ENCODE data around the gene SPSB1.
"Not testable (repeated sequence)": the region's sequence is repeated elsewhere in the genome, so short reads cannot be mapped to it uniquely, and the experiment has no call there.

The SPSB1 gene

DNA sequence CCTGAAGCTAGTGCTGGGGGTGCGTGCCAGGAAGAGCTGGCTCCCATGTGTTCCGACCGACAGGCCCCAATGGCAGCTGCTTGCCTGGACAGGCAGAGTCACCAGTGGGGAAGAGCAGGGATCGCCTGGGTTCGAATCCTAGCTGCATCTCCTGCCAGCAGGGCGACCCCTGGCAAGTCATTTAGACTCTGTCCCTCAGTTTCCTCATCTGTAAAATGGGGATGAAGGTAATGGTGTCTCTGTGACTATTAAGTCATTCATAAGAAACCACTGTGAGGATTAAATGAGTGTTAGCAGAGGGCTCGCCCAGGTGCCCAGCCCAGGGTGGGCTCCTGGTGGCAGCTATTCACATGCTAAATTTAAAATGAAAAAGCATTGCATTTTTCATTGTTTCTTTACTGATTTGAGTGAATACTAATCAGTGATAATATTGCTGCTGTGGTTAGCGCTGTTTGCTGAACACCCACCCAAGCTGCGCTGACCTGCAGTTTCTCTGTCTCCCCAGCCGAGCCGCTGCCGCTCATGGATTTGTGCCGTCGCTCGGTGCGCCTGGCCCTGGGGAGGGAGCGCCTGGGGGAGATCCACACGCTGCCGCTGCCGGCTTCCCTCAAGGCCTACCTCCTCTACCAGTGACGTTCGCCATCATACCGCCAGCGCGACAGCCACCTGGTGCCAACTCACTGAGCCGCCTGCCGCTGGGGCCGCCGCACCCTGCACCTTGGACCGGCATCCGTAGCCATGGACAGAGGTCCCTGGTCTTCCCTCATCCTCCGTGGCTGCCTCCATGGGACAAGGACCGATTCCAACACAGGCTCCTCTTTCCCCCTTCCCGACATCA lies 74.5 kb downstream of the SPSB1 start:
- no peak for DNase-seq (ENCODE audit: low spot score)

GRCh38 chr1:9367806-9368205 lies 75.1 kb downstream of the SPSB1 start:
- no peak for DNase-seq (ENCODE audit: low spot score)

GRCh38 chr1:9368356-9368755 lies 75.7 kb downstream of the SPSB1 start:
- DNase-seq (ENCODE audit: low spot score) = no peak

DNA sequence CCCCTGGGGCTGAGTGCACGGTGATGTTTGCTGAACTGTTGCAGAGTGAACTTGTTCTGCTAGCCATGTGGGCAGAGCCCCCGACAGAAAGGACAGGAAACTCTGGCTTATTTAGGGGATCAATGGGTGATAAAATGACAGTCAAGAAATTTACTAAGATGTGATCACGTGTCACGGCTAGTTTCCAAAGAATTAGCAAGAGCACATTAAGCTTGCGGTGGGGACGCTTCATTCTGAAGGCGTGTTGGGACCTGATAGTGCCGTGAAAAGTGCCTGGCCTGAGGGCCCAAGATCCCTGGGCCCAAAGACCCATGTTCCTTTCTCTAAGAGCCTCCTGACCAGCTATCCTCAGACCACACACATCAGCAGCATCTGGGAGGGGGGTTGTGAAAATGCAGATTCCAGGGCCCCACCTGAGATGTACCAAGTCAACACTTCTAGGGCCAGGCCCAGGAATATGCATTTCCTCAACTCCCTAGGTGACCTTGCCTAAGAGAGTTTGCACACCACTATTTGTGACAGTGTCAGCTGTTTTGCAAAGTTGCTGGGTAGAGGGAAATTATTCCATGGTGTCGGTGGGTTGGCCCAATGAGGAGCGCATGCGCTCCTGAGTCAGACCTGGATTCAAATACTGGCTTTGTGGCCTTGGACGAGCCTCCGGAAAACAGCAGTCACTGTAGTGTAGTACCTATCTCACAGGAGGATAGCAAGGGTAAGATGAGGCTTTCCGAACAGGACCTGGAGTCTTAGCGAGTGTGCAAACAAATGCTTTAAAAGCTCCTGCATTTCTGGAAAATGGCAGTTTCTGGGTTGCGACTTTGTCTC lies 77.5 kb downstream of the SPSB1 start:
- DNase-seq (ENCODE audit: low spot score) = no peak

DNA sequence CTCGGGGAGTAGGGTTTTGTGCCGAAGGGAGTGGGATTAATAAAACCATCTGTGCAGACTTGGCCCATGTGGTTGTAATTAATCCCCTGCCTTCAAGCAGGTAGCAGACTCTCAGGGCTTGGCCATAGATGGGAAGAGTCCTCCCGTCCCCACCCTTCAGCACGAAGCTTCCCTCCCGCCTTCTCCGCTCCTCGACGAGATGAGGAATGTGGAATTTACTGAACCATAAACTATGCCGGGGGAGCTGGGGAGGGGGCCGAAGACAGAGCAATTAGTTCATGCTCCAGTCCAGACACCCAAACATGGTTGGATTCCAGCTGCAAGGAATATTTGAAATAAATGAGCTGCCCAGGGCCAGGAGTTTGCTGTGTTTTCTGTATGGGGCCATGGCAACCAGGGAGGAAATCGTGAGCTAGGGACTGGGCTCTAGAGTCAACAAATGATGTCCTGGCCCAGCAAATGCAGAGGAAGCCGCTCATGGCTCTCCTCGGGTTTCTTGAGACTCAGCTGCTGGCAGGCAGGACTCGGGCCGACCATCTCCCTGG lies 78.8 kb downstream of the SPSB1 start:
- peak; percentile 43 for DNase-seq (ENCODE audit: low spot score)

GRCh38 chr1:9371951-9372350 lies 79.3 kb downstream of the SPSB1 start:
- no peak for DNase-seq (ENCODE audit: low spot score)

DNA sequence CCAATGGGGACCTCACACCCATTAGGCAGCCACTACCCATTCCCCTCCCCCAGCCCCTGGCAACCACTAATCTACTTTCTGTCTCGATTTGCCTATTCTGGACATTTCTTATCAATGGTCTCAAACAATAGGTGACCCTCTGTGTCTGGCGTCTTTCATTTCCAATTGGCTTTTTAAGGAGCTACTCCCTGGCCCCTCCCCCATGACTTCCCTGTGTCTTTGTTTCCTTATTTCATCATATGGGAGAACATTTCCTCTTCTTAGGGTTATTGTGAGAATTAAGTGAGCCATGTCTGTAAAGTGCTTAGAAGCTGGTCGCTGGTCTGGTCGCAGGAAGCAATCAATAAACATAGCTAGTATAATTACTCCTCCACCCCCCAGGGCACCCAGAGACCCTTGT lies 80.9 kb downstream of the SPSB1 start:
- no peak for DNase-seq (ENCODE audit: low spot score)

- no peak for DNase-seq (ENCODE audit: low spot score)
Observed at GRCh38 chr1:9374748-9375341, 82.2 kb downstream of the SPSB1 start.

- DNase-seq (ENCODE audit: low spot score) = no peak
Observed at GRCh38 chr1:9375912-9376311, 83.2 kb downstream of the SPSB1 start.

GRCh38 chr1:9376430-9376829 lies 83.7 kb downstream of the SPSB1 start:
- no peak for DNase-seq (ENCODE audit: low spot score)

DNA sequence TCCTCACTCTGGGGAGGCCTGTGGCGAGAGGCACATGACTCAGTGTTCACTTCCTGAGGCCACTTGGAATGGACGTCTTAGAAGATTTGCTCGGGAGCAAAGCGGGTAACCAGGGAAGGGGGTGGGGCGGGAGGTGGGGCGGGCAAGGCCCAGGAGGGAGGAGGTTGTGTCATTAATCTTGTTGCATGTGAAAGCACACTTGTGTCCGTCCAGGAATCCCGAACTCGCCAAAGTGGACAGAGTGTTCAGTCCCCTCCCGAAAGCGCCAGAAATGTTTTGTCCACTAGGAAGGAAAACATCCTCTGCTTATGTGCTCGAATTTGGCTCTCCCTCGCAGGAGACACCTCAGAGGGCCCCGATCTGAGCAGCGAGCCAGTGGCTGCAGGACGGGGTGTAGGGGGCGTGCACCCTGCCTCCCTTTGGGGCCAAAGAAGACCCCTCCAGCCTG lies 84.2 kb downstream of the SPSB1 start:
- DNase-seq (ENCODE audit: low spot score) = no peak

DNA sequence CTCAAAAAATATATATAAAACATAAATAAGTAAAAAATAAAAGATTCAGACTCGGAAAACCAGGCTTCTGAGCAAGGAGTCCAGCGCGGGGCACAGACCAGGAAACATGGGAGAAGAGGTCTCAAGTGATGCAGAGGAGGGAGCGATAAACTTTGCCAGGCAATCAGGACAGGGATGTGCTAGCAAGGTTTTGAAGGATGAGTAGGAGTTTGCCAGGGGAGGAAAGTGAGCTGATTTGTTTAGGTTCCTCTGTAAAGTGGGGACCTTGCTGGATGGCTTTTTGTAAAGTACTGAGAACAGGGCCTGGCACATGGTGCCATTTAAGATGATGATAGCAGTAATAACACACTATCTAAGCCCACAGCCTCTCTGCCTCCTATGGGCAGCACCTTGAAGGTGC lies 86.1 kb downstream of the SPSB1 start:
- DNase-seq (ENCODE audit: low spot score) = no peak

GRCh38 chr1:9380711-9381110 lies 88.0 kb downstream of the SPSB1 start:
- no peak for DNase-seq (ENCODE audit: low spot score)

- no peak for DNase-seq (ENCODE audit: low spot score)
Observed at GRCh38 chr1:9382643-9383491, 90.2 kb downstream of the SPSB1 start.

DNA sequence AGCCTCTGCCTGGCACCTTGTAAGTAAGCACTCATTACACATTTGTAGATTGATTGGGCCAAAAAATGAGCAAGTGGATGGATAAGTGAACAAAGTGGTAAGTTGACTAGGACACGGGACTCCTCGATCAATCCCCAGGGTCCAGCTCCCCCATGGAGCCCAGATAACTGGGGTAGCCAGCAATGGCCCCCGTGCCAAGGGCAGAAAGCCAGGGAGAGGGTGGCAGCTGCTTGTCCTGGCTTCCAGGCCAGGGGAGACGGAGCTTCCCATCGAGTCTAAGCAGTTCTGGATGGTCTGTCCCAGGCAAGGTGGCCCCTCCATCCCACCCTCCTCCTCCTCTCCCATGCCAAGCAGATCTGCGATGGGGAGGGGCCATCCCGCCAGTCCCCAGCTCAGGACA lies 91.4 kb downstream of the SPSB1 start:
- no peak for DNase-seq (ENCODE audit: low spot score)

GRCh38 chr1:9384751-9385245 lies 92.1 kb downstream of the SPSB1 start:
- DNase-seq (ENCODE audit: low spot score) = peak; percentile 68

GRCh38 chr1:9385392-9385791 lies 92.7 kb downstream of the SPSB1 start:
- not testable (repeated sequence) for DNase-seq (ENCODE audit: low spot score)

GRCh38 chr1:9385801-9386573 lies 93.3 kb downstream of the SPSB1 start:
- DNase-seq (ENCODE audit: low spot score) = no peak

DNA sequence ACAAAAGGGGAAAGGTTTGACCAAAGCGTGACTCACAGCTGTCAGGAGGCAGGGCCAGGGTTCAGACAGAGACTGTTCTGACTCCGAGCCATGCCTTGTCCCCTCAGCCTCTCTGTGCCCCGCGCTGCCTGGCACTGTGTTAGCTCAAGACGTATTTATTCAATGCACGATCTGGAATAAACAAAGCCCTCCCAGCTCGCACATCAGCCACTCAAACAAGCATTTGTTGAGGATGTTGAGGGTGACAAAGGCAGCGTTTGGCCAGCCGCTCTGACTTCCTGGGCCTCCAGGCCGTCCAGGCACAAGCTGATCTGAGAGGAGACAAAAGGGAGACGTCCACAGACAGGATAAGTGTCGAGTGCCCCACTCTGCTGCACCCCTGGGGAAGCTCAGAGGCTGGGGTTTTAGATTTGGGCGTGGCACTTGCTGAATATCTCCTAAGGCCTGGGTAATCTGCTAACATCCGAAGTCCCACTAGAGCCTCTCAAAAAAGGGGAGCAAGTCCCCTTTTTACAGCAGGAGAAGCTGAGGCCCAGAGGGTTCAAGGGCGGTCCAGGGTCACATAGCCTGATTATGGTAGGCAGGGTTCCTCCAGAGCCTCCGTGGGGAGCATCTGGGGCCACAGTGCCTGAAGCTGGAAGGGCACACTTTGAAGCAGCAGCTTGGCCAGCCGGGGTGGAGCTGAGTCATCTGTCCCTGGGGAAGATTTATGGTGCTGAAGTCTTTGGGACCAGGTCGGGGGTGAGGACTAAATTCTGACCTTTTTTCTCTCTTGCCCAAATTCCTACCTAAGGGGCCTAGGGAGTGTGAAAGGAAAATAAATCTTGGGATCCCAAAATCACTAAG lies 95.9 kb downstream of the SPSB1 start:
- peak; percentile 78 for DNase-seq (ENCODE audit: low spot score)

- DNase-seq (ENCODE audit: low spot score) = no peak
Observed at GRCh38 chr1:9389968-9390367, 97.3 kb downstream of the SPSB1 start.
